HepG2 (cell line): Measurements from ENCODE around the gene NBL1. TPM values are rescaled to one million over a fixed set of nuclear protein-coding genes. Genes with fewer than 3 reads are reported as not detected.

Experiments
- ATAC-seq: fragments of 200-7000 bp; cut with Tn5 transposase; 3 replicates; pipeline ENCODE4 v1.9.1; 2020; ENCODE audit warnings: mild to moderate bottlenecking, moderate library complexity
- BruUV-seq: library from RNA; stranded (reverse); fragments of 400-500 nt; replicated peaks from 2 replicates; lab custom pipeline; 2021; lab: Mats Ljungman, UMichigan
- CTCF ChIA-PET: fragments of 300-600 bp; formaldehyde crosslinking; extraction: SDS; loops from one replicate; lab custom pipeline; 2021; ENCODE audit warnings: low total read pairs, inconsistent platforms, low intra/inter-chr PET ratio; lab: Yijun Ruan, JAX
- POLR2A ChIA-PET: fragments of 350-600 bp; sonication (Branson Sonifier 250); formaldehyde crosslinking; loops from one replicate; lab custom pipeline; 2020; ENCODE audit warnings: antibody characterized with exemption, inconsistent platforms; lab: Yijun Ruan, JAX
- DNase-seq: peaks from one replicate; pipeline ENCODE4 v3.0.0-alpha.2; 2015; ENCODE audit warnings: low spot score
- FAIRE-seq: peaks from 3 replicates; lab custom pipeline; 2011; peaks lifted over from hg19 to GRCh38; lab: Jason Lieb, UNC
- H2AFZ ChIP-seq: one replicate; pipeline ENCODE4 v1.6.1; 2011; ENCODE audit warnings: low read length, inconsistent platforms
- H3K27ac ChIP-seq: fragments of 300-600 bp; 3 replicates; pipeline ENCODE4 v1.8.0; 2011; ENCODE audit warnings: mixed run types, mild to moderate bottlenecking, mixed read lengths, low read length, inconsistent platforms; ENCODE audit not compliant: insufficient read depth; ENCODE audit errors: extremely low read length
- H3K27me3 ChIP-seq, 2 experiments: fragments of 200-600 bp in 1 of 2; 2 replicates in 1 of 2; 3 replicates in 1 of 2; pipeline versions ENCODE4 v1.6.0 to v1.8.0; 2011; ENCODE audit warnings: low read length in 2 of 2, mild to moderate bottlenecking in 2 of 2, moderate library complexity in 2 of 2, inconsistent platforms in 1 of 2; ENCODE audit not compliant: insufficient read depth in 2 of 2, control insufficient read depth in 1 of 2
- H3K36me3 ChIP-seq, 2 experiments: fragments of 200-600 bp in 1 of 2; replicated peaks in 1 of 2; 2 replicates in 1 of 2; 3 replicates in 1 of 2; pipeline versions ENCODE4 v1.5.1 to v1.8.0; 2011; ENCODE audit warnings: low read length in 2 of 2, inconsistent platforms in 1 of 2; ENCODE audit not compliant: insufficient read depth in 2 of 2, control insufficient read depth in 1 of 2
- H3K4me1 ChIP-seq: 2 replicates; pipeline ENCODE4 v1.5.1; 2012; ENCODE audit warnings: low read length, inconsistent platforms; ENCODE audit not compliant: insufficient read depth
- H3K4me2 ChIP-seq: 2 replicates; pipeline ENCODE4 v1.6.0; 2011; ENCODE audit warnings: low read depth, low read length, inconsistent platforms
- H3K4me3 ChIP-seq, 3 experiments: fragments of 200-600 bp in 1 of 3; sonication (generic), shearing (Covaris generic) in 1 of 3; replicated peaks in 1 of 3; 2 replicates each; pipeline ENCODE4 v1.5.1; 2011 to 2016; ENCODE audit warnings: low read length in 3 of 3, inconsistent platforms in 2 of 3, low read depth in 2 of 3, mild to moderate bottlenecking in 2 of 3, control low read depth in 1 of 3, mixed read lengths in 1 of 3; ENCODE audit not compliant: insufficient read depth in 1 of 3
- H3K79me2 ChIP-seq: one replicate; pipeline ENCODE4 v1.6.1; 2011; ENCODE audit warnings: low read length, inconsistent platforms; ENCODE audit not compliant: insufficient read depth
- H3K9ac ChIP-seq: 2 replicates; pipeline ENCODE4 v1.6.0; 2011; ENCODE audit warnings: mild to moderate bottlenecking, low read depth, low read length, inconsistent platforms; ENCODE audit not compliant: insufficient read depth
- H3K9me3 ChIP-seq: 2 replicates; pipeline ENCODE4 v1.5.1; 2012; ENCODE audit warnings: mild to moderate bottlenecking, low read length
- H4K20me1 ChIP-seq: 2 replicates; pipeline ENCODE4 v1.6.0; 2011; ENCODE audit warnings: inconsistent platforms, mild to moderate bottlenecking, low read length, moderate library complexity; ENCODE audit not compliant: insufficient read depth
- GFI1 ChIP-seq: sonication (generic); formaldehyde crosslinking; IDR thresholded peaks from 2 replicates; pipeline ENCODE4 v1.5.0; 2020; ENCODE audit warnings: missing genetic modification reagents, mild to moderate bottlenecking, borderline replicate concordance
- KLF13 ChIP-seq: sonication (generic); formaldehyde crosslinking; IDR thresholded peaks from 2 replicates; pipeline ENCODE4 v1.4.0; 2020; ENCODE audit warnings: mild to moderate bottlenecking, missing genetic modification reagents
- RFX5 ChIP-seq: IDR thresholded peaks from 2 replicates; pipeline ENCODE4 v1.6.1; 2011; ENCODE audit warnings: low read depth, low read length, improper control_type of control experiment
- SOX6 ChIP-seq, 2 experiments: fragments of 450-650 bp in 1 of 2; sonication (generic) in 1 of 2; formaldehyde crosslinking in 1 of 2; IDR thresholded peaks; 2 replicates each; pipeline versions ENCODE4 v1.4.0 to v1.6.1; 2017 to 2020; ENCODE audit warnings: antibody characterized with exemption in 1 of 2, mild to moderate bottlenecking in 1 of 2, missing genetic modification reagents in 1 of 2
- SP1 ChIP-seq, 2 experiments: fragments of 450-650 bp in 1 of 2; sonication (generic) in 1 of 2; formaldehyde crosslinking in 1 of 2; IDR thresholded peaks; 2 replicates each; pipeline versions ENCODE4 v1.4.0 to v1.6.1; 2016 to 2020; ENCODE audit warnings: missing genetic modification reagents in 1 of 2
- XBP1 ChIP-seq: sonication (generic); formaldehyde crosslinking; IDR thresholded peaks from 2 replicates; pipeline ENCODE4 v1.5.0; 2020; ENCODE audit warnings: missing genetic modification reagents
- YEATS2 ChIP-seq: sonication (generic); formaldehyde crosslinking; IDR thresholded peaks from 2 replicates; pipeline ENCODE4 v1.4.0; 2020; ENCODE audit warnings: missing genetic modification reagents, borderline replicate concordance
- WGBS: methylation state at CpG from one replicate; pipeline ENCODE4 v1.1.6; 2017; ENCODE audit warnings: low lambda C conversion rate; 5-methylcytosine and 5-hydroxymethylcytosine counted together
- in situ Hi-C: cut with HindIII; loops from 2 replicates; pipeline ENCODE4 v1.10.0; 2017; ENCODE audit warnings: low pct_unique_long_range_greater_than_20kb; ENCODE audit not compliant: extremely low pct_ligation_motif_present
- intact Hi-C: fragments of 100-400 bp; cut with micrococcal nuclease; formaldehyde crosslinking; loops from one replicate; pipeline ENCODE4 v1.10.0; 2022; ENCODE audit not compliant: unreplicated experiment
- polyA plus RNA-seq, 8 experiments: library from polyadenylated mRNA; depleted of rRNA in 3 of 8; stranded (reverse) in 7 of 8; unstranded in 1 of 8; fragments of >200 nt; fragmentation: Illumina TruSeq in 4 of 8; extraction: Trizol in 4 of 8; gene quantifications; 2 replicates each; pipeline versions ENCODE4 v1.2.1 to v1.2.3, GENCODE V29; 2011 to 2016; ENCODE audit warnings: low read depth in 4 of 8, missing spikeins in 1 of 8, mixed read lengths in 1 of 8; ENCODE audit not compliant: insufficient read depth in 1 of 8
- total RNA-seq, 5 experiments: library from RNA; depleted of rRNA; stranded (reverse); fragments of >200 nt; fragmentation: Illumina TruSeq; extraction: Trizol; gene quantifications; 2 replicates each; pipeline ENCODE4 v1.2.3, GENCODE V29; 2016; ENCODE audit warnings: low read depth in 1 of 5
- TF ChIP-seq, protein P1 (sequence below): sonication (generic); formaldehyde crosslinking; IDR thresholded peaks from 2 replicates; pipeline ENCODE4 v1.8.0; 2022; ENCODE audit warnings: mild to moderate bottlenecking, missing genetic modification reagents, moderate library complexity
- TF ChIP-seq, protein P2 (sequence below): sonication (generic); formaldehyde crosslinking; IDR thresholded peaks from 2 replicates; pipeline ENCODE4 v1.8.1; 2023; ENCODE audit warnings: mild to moderate bottlenecking, missing genetic modification reagents
- TF ChIP-seq, protein P3 (sequence below): sonication (generic); formaldehyde crosslinking; IDR thresholded peaks from 2 replicates; pipeline ENCODE4 v1.9.0; 2021; ENCODE audit warnings: missing genetic modification reagents, borderline replicate concordance
- TF ChIP-seq, protein P4 (sequence below): sonication (generic); formaldehyde crosslinking; IDR thresholded peaks from 2 replicates; pipeline ENCODE4 v1.4.0; 2020; ENCODE audit warnings: mild to moderate bottlenecking, missing genetic modification reagents

NBL1 gene
- total and polyA plus RNA-seq, 2 of the 13 experiments (the other 11 are each of a cell fraction or from before 2014, with no cell fraction given) = 2.7 to 13.8 TPM

DNA sequence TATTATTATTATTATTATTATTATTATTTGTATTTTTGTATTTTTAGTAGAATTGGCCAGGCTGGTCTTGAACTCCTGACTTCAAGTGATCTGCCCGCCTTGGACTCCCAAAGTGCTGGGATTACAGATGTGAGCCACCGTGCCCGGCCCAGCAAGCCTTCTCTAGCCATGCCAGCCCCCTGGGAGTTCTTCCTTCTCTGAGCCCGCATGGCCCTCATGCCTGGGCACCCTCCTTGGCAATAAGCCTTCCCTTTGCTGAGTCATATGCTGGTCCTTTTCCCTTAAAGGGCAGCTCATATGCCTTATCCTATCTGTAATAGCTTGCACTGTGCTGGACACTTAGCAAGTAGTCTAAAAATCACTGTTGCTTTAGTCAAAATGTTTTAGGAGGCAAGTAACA is 8.5 kb upstream of the NBL1 start:
- CTCF ChIA-PET = no interaction called here
- Histone ChIP-seq H3K9me3 (no peaks in the 10 kb centered on the region), H3K4me2 (no peak overlapping the region), H3K36me3 (no peaks in the 10 kb centered on the region), H3K4me1 (peaks cover 23% of the 10 kb centered on the region), H2AFZ (no peak overlapping the region), H3K27ac (no peak overlapping the region), H3K27me3 (no peaks in the 10 kb centered on the region; a peak in 1 of 5 replicates), H3K79me2 (no peaks in the 10 kb centered on the region), H3K9ac (no peak overlapping the region), H4K20me1 (no peaks in the 10 kb centered on the region), H3K4me3 (no peak overlapping the region)
- FAIRE-seq (no peak), ATAC-seq (no peak), DNase-seq (no peak)
- WGBS = 84% methylated on average over 4 of the region's 4 CpGs
- in situ Hi-C loops (no loop called here), intact Hi-C loops (no loop called here)
- POLR2A ChIA-PET = no interaction called here
- BruUV-seq = no TSS peak
- TF ChIP-seq KLF13 (CRISPR knock-in tag) (no peak), SOX6 (IDR thresholded peaks at IDR 0.05) (no peak), SOX6 (CRISPR knock-in tag; IDR thresholded peaks at IDR 0.05) (no peak), RFX5 (no peak), GFI1 (CRISPR knock-in tag) (no peak), SP1 (IDR thresholded peaks at IDR 0.05) (no peak), SP1 (CRISPR knock-in tag; IDR thresholded peaks at IDR 0.05) (no peak), XBP1 (CRISPR knock-in tag) (no peak), YEATS2 (no peak)
- TF ChIP-seq, protein P1, sequence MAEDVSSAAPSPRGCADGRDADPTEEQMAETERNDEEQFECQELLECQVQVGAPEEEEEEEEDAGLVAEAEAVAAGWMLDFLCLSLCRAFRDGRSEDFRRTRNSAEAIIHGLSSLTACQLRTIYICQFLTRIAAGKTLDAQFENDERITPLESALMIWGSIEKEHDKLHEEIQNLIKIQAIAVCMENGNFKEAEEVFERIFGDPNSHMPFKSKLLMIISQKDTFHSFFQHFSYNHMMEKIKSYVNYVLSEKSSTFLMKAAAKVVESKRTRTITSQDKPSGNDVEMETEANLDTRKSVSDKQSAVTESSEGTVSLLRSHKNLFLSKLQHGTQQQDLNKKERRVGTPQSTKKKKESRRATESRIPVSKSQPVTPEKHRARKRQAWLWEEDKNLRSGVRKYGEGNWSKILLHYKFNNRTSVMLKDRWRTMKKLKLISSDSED (CRISPR knock-in tag) = no peak
- TF ChIP-seq, protein P2, sequence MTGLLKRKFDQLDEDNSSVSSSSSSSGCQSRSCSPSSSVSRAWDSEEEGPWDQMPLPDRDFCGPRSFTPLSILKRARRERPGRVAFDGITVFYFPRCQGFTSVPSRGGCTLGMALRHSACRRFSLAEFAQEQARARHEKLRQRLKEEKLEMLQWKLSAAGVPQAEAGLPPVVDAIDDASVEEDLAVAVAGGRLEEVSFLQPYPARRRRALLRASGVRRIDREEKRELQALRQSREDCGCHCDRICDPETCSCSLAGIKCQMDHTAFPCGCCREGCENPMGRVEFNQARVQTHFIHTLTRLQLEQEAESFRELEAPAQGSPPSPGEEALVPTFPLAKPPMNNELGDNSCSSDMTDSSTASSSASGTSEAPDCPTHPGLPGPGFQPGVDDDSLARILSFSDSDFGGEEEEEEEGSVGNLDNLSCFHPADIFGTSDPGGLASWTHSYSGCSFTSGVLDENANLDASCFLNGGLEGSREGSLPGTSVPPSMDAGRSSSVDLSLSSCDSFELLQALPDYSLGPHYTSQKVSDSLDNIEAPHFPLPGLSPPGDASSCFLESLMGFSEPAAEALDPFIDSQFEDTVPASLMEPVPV (CRISPR knock-in tag) = no peak
- TF ChIP-seq, protein P3, sequence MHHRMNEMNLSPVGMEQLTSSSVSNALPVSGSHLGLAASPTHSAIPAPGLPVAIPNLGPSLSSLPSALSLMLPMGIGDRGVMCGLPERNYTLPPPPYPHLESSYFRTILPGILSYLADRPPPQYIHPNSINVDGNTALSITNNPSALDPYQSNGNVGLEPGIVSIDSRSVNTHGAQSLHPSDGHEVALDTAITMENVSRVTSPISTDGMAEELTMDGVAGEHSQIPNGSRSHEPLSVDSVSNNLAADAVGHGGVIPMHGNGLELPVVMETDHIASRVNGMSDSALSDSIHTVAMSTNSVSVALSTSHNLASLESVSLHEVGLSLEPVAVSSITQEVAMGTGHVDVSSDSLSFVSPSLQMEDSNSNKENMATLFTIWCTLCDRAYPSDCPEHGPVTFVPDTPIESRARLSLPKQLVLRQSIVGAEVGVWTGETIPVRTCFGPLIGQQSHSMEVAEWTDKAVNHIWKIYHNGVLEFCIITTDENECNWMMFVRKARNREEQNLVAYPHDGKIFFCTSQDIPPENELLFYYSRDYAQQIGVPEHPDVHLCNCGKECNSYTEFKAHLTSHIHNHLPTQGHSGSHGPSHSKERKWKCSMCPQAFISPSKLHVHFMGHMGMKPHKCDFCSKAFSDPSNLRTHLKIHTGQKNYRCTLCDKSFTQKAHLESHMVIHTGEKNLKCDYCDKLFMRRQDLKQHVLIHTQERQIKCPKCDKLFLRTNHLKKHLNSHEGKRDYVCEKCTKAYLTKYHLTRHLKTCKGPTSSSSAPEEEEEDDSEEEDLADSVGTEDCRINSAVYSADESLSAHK (CRISPR knock-in tag) = no peak
- TF ChIP-seq, protein P4, sequence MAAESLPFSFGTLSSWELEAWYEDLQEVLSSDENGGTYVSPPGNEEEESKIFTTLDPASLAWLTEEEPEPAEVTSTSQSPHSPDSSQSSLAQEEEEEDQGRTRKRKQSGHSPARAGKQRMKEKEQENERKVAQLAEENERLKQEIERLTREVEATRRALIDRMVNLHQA = no peak
